Coronary artery (tissue), 2 donors: ENCODE results near the gene PBXIP1.

ENCODE experiments used
- DNase-seq: peaks from one replicate; pipeline ENCODE4 v3.0.0-alpha.2; 2017; ENCODE audit warnings: low spot score
- H3K27ac ChIP-seq, 2 donors: fragments of 200-600 bp; sonication (generic); one replicate each; pipeline ENCODE4 v1.5.1; 2016 to 2019
- H3K4me3 ChIP-seq: fragments of 200-600 bp; sonication (generic); 2 replicates; pipeline ENCODE4 v1.5.1; 2016; ENCODE audit warnings: mild to moderate bottlenecking, moderate library complexity
- CTCF ChIP-seq: fragments of 200-600 bp; sonication (generic); IDR thresholded peaks from one replicate; pipeline ENCODE4 v1.5.1; 2019; ENCODE audit warnings: antibody characterized with exemption

The PBXIP1 gene

GRCh38 chr1:154958036-154958435, 2.1 kb upstream of the PBXIP1 start:
- TF ChIP-seq CTCF: no peak
- no peak overlapping the region for H3K27ac ChIP-seq
- no peak overlapping the region for H3K4me3 ChIP-seq
- no peak for DNase-seq

GRCh38 chr1:154957091-154957657, 1.3 kb upstream of the PBXIP1 start:
- TF ChIP-seq CTCF: no peak

GRCh38 chr1:154956544-154956941, 644 bp upstream of the PBXIP1 start:
- no peak for DNase-seq
- H3K27ac ChIP-seq: peak overlapping the region; percentile 80 to 84
- H3K4me3 ChIP-seq: peak overlapping the region; percentile 72
- TF ChIP-seq CTCF: no peak

More at GRCh38 chr1:154957091-154957657, 1.3 kb upstream of the PBXIP1 start:
- peak overlapping the region; percentile 80 to 84 for H3K27ac ChIP-seq
- H3K4me3 ChIP-seq: peak overlapping the region; percentile 72
- DNase-seq: no peak

GRCh38 chr1:154955039-154955717, 721 bp downstream of the PBXIP1 start:
- peak; percentile 85 for DNase-seq
- peak overlapping the region; percentile 80 to 84 for H3K27ac ChIP-seq
- peak overlapping the region; percentile 72 for H3K4me3 ChIP-seq
- TF ChIP-seq CTCF: no peak

- Histone ChIP-seq H3K27ac (peak overlapping the region in 1 of 2 donors; percentile 84), H3K4me3 (peak overlapping the region; percentile 72)
- no peak for TF ChIP-seq CTCF
- DNase-seq: no peak
These were observed 1.4 kb downstream of the PBXIP1 start for GRCh38 chr1:154954541-154954940.

- Histone ChIP-seq H3K27ac (no peak overlapping the region), H3K4me3 (peak overlapping the region; percentile 72)
- no peak for TF ChIP-seq CTCF
- DNase-seq: no peak
These were observed 2.3 kb downstream of the PBXIP1 start for GRCh38 chr1:154953611-154954038.

GRCh38 chr1:154952664-154953063, 3.2 kb downstream of the PBXIP1 start:
- no peak overlapping the region for H3K27ac ChIP-seq
- H3K4me3 ChIP-seq: no peak overlapping the region
- DNase-seq: no peak
- no peak for TF ChIP-seq CTCF
